PC-3 (cell line): ENCODE measurements around the gene LATS2. TPM values are rescaled to one million over a fixed set of nuclear protein-coding genes. Genes with fewer than 3 reads are reported as not detected.

Source experiments
- ATAC-seq: fragments of 200-7000 bp; cut with Tn5 transposase; 2 replicates; pipeline ENCODE4 v1.9.1; 2020; ENCODE audit warnings: mild to moderate bottlenecking, moderate library complexity
- BruUV-seq: library from RNA; stranded (reverse); fragments of 400-500 nt; replicated peaks from 2 replicates; lab custom pipeline; 2021; lab: Mats Ljungman, UMichigan
- CTCF ChIA-PET: fragments of 300-600 bp; sonication (Branson Sonifier 250); formaldehyde crosslinking; loops from one replicate; lab custom pipeline; 2022; ENCODE audit warnings: antibody characterized with exemption; lab: Charles Lee
- POLR2A ChIA-PET: fragments of 300-600 bp; sonication (Branson Sonifier 250); formaldehyde crosslinking; loops from one replicate; lab custom pipeline; 2022; ENCODE audit warnings: antibody characterized with exemption; ENCODE audit not compliant: unreplicated experiment; lab: Charles Lee
- DNase-seq: peaks from one replicate; pipeline ENCODE4 v3.0.0-alpha.2; 2015
- H2AFZ ChIP-seq: fragments of 300-600 bp; sonication (generic); 2 replicates; pipeline ENCODE4 v1.6.0; 2016; ENCODE audit warnings: antibody characterized with exemption, low read length
- H3F3A ChIP-seq: fragments of 300-600 bp; sonication (generic); one replicate; pipeline ENCODE4 v1.6.0; 2017; ENCODE audit warnings: antibody characterized with exemption, low read length, control low read depth, mild to moderate bottlenecking; ENCODE audit not compliant: unreplicated experiment
- H3K27ac ChIP-seq: fragments of 300-600 bp; sonication (generic); 2 replicates; pipeline ENCODE4 v1.5.1; 2016; ENCODE audit warnings: mild to moderate bottlenecking, low read length
- H3K27me3 ChIP-seq: fragments of 300-600 bp; sonication (generic); 2 replicates; pipeline ENCODE4 v1.6.1; 2016; ENCODE audit warnings: low read length, mixed read lengths
- H3K36me3 ChIP-seq: fragments of 300-600 bp; sonication (generic); 2 replicates; pipeline ENCODE4 v1.6.1; 2016; ENCODE audit warnings: low read depth, mixed run types, low read length, mixed read lengths
- H3K4me1 ChIP-seq: fragments of 300-600 bp; sonication (generic); 2 replicates; pipeline ENCODE4 v1.5.1; 2016; ENCODE audit warnings: low read length; ENCODE audit not compliant: insufficient read depth
- H3K4me2 ChIP-seq: fragments of 300-600 bp; sonication (generic); 2 replicates; pipeline ENCODE4 v1.6.0; 2016; ENCODE audit warnings: low read length
- H3K4me3 ChIP-seq: fragments of 300-600 bp; sonication (generic); 2 replicates; pipeline ENCODE4 v1.5.1; 2016; ENCODE audit warnings: mild to moderate bottlenecking, low read length, mixed read lengths
- H3K79me2 ChIP-seq: fragments of 300-600 bp; sonication (generic); 2 replicates; pipeline ENCODE4 v1.6.1; 2017; ENCODE audit warnings: low read length, mixed read lengths
- H3K9ac ChIP-seq: fragments of 300-600 bp; sonication (generic); 2 replicates; pipeline ENCODE4 v1.6.0; 2016; ENCODE audit warnings: mild to moderate bottlenecking, low read length
- H3K9me2 ChIP-seq: fragments of 300-600 bp; sonication (generic); replicated peaks from 2 replicates; pipeline ENCODE4 v1.6.1; 2016; ENCODE audit warnings: mixed run types, low read length, mixed read lengths
- H3K9me3 ChIP-seq: fragments of 300-600 bp; sonication (generic); 2 replicates; pipeline ENCODE4 v1.6.1; 2016; ENCODE audit warnings: low read length, mixed read lengths
- H4K20me1 ChIP-seq: fragments of 300-600 bp; sonication (generic); 2 replicates; pipeline ENCODE4 v1.6.1; 2016; ENCODE audit warnings: low read length, mixed read lengths
- EZH2 ChIP-seq: fragments of 300-600 bp; sonication (generic); IDR thresholded peaks from one replicate; pipeline ENCODE4 v1.6.1; 2017; ENCODE audit warnings: antibody characterized with exemption, mild to moderate bottlenecking, low read length; ENCODE audit not compliant: unreplicated experiment
- EZH2phosphoT487 ChIP-seq: fragments of 300-600 bp; sonication (generic); IDR thresholded peaks from 2 replicates; pipeline ENCODE4 v1.6.1; 2018; ENCODE audit warnings: mild to moderate bottlenecking, antibody characterized with exemption, low read length, borderline replicate concordance
- intact Hi-C: fragments of 100-400 bp; cut with micrococcal nuclease; formaldehyde crosslinking; loops from 2 replicates; pipeline ENCODE4 v1.9.0; 2023
- total RNA-seq: library from RNA; depleted of rRNA; stranded (reverse); fragments of >200 nt; gene quantifications from 2 replicates; pipeline ENCODE4 v1.2.3, GENCODE V29; 2014
- TF ChIP-seq, protein P1 (sequence below): fragments of 300-600 bp; sonication (generic); conservative IDR thresholded peaks from 2 replicates; pipeline ENCODE4 v1.5.1; 2017; ENCODE audit warnings: antibody characterized with exemption, low read depth, mild to moderate bottlenecking, low read length

Gene LATS2
- total RNA-seq, 1 experiment from 2014 or later: 11.0 TPM

DNA sequence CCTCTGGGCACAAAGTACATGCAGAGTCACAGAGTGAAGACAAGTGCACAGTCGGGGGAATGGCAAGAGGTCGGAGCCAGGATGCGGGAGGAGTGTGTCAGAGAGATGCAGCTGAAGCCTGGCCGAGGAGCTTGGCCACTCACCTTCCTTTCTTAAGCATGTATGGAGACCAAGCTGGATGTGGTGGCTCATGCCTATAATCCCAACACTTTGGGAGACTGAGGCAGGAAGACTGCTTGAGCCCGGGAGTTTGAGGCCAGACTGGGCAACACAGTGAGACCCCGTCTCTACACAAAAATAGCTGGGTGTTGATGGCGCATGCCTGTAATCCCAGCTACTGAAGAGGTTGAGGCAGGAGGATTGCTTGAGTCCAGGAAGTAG, 67.0 kb downstream of the LATS2 start:
- no peaks in the 10 kb centered on the region for H3K9me3 ChIP-seq
- ChIA-PET POLR2A (no interaction called here), CTCF (no interaction called here)
- H3K9me2 ChIP-seq: no peaks in the 10 kb centered on the region
- BruUV-seq: no TSS peak
- no peaks in the 10 kb centered on the region for H3F3A ChIP-seq
- 0 out of 2 replicates have a peak, but pooled peaks cover 10% of the 10 kb centered on the region for H3K79me2 ChIP-seq
- no peak for ATAC-seq
- no peak overlapping the region for H3K4me2 ChIP-seq
- DNase-seq: no peak
- no peaks in the 10 kb centered on the region for H4K20me1 ChIP-seq
- H3K27ac ChIP-seq: no peak overlapping the region
- H3K4me3 ChIP-seq: no peak overlapping the region
- no peak for TF ChIP-seq EZH2
- TF ChIP-seq, protein P1, sequence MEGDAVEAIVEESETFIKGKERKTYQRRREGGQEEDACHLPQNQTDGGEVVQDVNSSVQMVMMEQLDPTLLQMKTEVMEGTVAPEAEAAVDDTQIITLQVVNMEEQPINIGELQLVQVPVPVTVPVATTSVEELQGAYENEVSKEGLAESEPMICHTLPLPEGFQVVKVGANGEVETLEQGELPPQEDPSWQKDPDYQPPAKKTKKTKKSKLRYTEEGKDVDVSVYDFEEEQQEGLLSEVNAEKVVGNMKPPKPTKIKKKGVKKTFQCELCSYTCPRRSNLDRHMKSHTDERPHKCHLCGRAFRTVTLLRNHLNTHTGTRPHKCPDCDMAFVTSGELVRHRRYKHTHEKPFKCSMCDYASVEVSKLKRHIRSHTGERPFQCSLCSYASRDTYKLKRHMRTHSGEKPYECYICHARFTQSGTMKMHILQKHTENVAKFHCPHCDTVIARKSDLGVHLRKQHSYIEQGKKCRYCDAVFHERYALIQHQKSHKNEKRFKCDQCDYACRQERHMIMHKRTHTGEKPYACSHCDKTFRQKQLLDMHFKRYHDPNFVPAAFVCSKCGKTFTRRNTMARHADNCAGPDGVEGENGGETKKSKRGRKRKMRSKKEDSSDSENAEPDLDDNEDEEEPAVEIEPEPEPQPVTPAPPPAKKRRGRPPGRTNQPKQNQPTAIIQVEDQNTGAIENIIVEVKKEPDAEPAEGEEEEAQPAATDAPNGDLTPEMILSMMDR: no peak
- no peak for TF ChIP-seq EZH2phosphoT487
- intact Hi-C loops: no loop called here
- H2AFZ ChIP-seq: no peak overlapping the region
- H3K9ac ChIP-seq: no peak overlapping the region
- no peaks in the 10 kb centered on the region for H3K4me1 ChIP-seq
- no peaks in the 10 kb centered on the region for H3K27me3 ChIP-seq
- no peaks in the 10 kb centered on the region; the same call in none of the 2 replicates for H3K36me3 ChIP-seq

DNA sequence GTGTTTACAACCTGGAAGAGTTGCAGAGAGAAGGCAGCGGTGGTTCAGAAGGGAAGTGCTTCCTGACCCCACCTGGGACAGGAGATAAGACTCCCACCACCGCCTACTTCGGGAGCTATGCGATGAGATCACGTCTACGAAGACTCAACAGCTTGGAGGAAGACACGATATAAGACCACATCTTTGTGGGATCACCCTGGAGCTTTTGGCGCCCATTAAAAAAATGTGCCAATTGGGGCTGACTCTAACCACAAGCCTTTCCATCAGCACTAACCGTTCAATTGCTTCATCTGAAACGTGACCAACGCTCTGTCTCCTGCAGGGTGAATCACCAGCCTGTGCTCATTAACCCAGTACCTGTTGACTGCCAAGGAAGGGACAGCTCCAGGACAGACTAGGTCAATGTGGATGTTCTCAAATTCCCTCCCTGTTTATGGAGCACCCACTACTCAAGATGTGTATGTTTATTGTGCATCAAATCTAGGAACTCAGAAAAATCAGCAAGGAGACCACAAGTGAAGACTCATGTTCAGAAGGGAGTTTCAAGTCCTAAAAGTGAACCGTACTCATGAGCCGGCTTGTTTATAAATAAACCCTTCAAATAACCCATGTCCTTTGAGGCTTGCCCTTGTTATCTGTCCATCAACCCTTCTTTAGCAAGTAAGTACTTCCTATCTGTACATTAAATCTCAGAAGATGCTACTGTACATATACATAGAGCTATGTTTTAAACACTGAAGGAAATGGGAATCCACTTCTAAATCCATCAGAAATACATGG, 67.5 kb downstream of the LATS2 start:
- no peaks in the 10 kb centered on the region for H3K4me1 ChIP-seq
- no peak overlapping the region for H3K4me2 ChIP-seq
- no peaks in the 10 kb centered on the region for H3K9me2 ChIP-seq
- no peak overlapping the region for H3K4me3 ChIP-seq
- H2AFZ ChIP-seq: no peak overlapping the region
- intact Hi-C loops: no loop called here
- ATAC-seq (no peak; the same call in 1 of the 2 replicates), DNase-seq (no peak)
- TF ChIP-seq EZH2phosphoT487: no peak
- no peaks in the 10 kb centered on the region for H4K20me1 ChIP-seq
- no peaks in the 10 kb centered on the region for H3K9me3 ChIP-seq
- ChIA-PET CTCF (no interaction called here), POLR2A (no interaction called here)
- H3K27me3 ChIP-seq: no peaks in the 10 kb centered on the region
- 0 out of 2 replicates have a peak, but pooled peaks cover 10% of the 10 kb centered on the region for H3K79me2 ChIP-seq
- H3K27ac ChIP-seq: no peak overlapping the region
- BruUV-seq: no TSS peak
- no peaks in the 10 kb centered on the region for H3F3A ChIP-seq
- H3K36me3 ChIP-seq: no peaks in the 10 kb centered on the region; the same call in none of the 2 replicates
- no peak overlapping the region for H3K9ac ChIP-seq

DNA sequence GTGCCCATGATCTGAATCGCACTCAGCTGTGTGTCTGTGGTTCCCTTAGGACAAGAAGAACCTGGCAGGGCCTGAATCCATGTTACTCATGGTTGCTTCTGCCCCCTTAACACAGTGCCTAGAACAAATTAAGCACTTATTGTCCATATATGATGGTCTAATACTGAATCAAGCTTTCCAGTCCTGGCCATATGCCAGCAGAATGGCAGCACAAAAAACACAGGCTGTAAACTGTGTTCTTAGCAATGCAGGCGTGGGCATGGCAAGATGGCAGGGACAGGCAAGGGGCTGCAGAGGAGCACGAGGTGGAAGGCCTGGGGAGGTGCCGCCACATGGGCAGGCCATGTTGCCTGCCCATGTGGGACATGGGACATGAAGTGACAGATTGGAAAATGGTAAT, 68.2 kb downstream of the LATS2 start:
- DNase-seq (no peak), ATAC-seq (no peak)
- H3K9ac ChIP-seq: no peak overlapping the region
- H3K27ac ChIP-seq: no peak overlapping the region
- no peak overlapping the region for H3K4me3 ChIP-seq
- H3K36me3 ChIP-seq: no peaks in the 10 kb centered on the region; the same call in none of the 2 replicates
- ChIA-PET POLR2A (no interaction called here), CTCF (no interaction called here)
- no peaks in the 10 kb centered on the region for H3F3A ChIP-seq
- H3K4me1 ChIP-seq: no peaks in the 10 kb centered on the region
- TF ChIP-seq, protein P1: no peak
- TF ChIP-seq EZH2phosphoT487 (no peak), EZH2 (no peak)
- H2AFZ ChIP-seq: no peak overlapping the region
- no peak overlapping the region for H3K4me2 ChIP-seq
- H4K20me1 ChIP-seq: no peaks in the 10 kb centered on the region
- intact Hi-C loops: no loop called here
- H3K79me2 ChIP-seq: 0 out of 2 replicates have a peak, but pooled peaks cover 10% of the 10 kb centered on the region
- H3K27me3 ChIP-seq: no peaks in the 10 kb centered on the region
- no peaks in the 10 kb centered on the region for H3K9me2 ChIP-seq
- no TSS peak for BruUV-seq
- H3K9me3 ChIP-seq: no peaks in the 10 kb centered on the region
